ENCODE data around the gene NFILZ. TPM values are rescaled to one million over a fixed set of nuclear protein-coding genes. Genes with fewer than 3 reads are reported as not detected.

Gene NFILZ, protein sequence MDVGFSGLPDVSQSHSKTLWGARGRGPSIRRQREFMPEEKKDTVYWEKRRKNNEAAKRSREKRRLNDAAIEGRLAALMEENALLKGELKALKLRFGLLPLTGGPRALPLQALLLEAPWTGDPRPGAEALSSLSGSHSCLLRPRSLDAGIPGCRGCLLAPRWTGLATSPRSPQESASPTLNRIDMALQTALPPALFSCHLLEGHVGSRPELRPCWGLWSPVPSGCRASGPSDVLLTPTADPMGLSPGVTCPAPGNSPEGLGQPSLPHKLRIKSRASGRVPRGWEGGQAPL
- not detected for total RNA-seq
- long read RNA-seq, result 0 reads

DNA sequence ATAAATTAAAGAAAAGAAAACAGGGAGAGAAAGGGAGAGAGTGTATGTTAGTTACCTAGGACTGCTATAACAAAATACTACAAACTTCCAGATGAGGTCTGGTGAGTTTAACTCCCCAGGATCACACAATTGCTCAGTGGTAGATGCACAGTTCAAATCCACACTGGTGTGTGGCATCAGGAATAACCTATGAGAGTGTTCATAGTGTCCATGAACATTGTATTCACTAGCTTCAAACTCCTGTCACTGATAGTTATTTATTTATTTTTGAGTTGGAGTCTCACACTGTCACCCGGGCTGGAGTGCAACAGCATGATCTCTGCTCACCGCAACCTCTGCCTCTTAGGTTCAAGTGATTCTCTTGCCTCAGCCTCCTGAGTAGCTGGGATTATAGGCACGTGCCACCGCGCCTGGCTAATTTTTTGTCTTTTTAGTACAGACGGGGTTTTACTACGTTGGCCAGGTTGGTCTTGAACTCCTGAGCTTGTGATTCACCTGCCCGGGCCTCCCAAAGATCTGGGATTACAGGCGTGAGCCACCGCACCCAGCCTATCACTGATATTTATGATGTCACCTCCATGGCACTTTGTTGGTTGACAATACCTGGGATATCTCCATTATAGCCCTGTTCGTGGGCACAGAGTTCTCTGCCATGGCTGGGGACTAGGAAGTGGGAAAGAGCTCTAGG, at the start of gene NFILZ:
TSS of gene NFILZ (plus strand) at position 638 of the 688 bp plus-strand sequence. CDS start 46,133 bp downstream, outside the sequence.
- no peak for DNase-seq
- H3K27me3 ChIP-seq (ENCODE audit: low read depth), result no peaks in the 10 kb centered on the region
- no peaks in the 10 kb centered on the region for H3K4me1 ChIP-seq
- H3K36me3 ChIP-seq, result no peaks in the 10 kb centered on the region
- peaks cover 36% of the 10 kb centered on the region for H3K9me3 ChIP-seq (replicated peaks)
- intact Hi-C loops (cut with micrococcal nuclease), result no loop called here
- H3K4me3 ChIP-seq, result no peak within 1 kb of the TSS
- no peak within 1 kb of the TSS for H3K27ac ChIP-seq (replicated peaks)
- no peak for TF ChIP-seq CTCF (IDR thresholded peaks at IDR 0.05; ENCODE audit: borderline replicate concordance)

- peaks cover 50% of the 10 kb centered on the region for H3K27me3 ChIP-seq (ENCODE audit: low read depth)
- H3K4me3 ChIP-seq, result no peak overlapping the region
- intact Hi-C loops (cut with micrococcal nuclease), result no loop called here
- H3K27ac ChIP-seq (replicated peaks), result no peak overlapping the region
- peak; percentile 80 for DNase-seq
- no peaks in the 10 kb centered on the region for H3K9me3 ChIP-seq (replicated peaks)
- TF ChIP-seq CTCF (IDR thresholded peaks at IDR 0.05; ENCODE audit: borderline replicate concordance), result peak; percentile 98
- H3K36me3 ChIP-seq, result peaks cover 6% of the 10 kb centered on the region
- H3K4me1 ChIP-seq, result peaks cover 21% of the 10 kb centered on the region
Measured at GRCh38 chr19:8580710-8581281, 49.6 kb upstream of the NFILZ start.

DNA sequence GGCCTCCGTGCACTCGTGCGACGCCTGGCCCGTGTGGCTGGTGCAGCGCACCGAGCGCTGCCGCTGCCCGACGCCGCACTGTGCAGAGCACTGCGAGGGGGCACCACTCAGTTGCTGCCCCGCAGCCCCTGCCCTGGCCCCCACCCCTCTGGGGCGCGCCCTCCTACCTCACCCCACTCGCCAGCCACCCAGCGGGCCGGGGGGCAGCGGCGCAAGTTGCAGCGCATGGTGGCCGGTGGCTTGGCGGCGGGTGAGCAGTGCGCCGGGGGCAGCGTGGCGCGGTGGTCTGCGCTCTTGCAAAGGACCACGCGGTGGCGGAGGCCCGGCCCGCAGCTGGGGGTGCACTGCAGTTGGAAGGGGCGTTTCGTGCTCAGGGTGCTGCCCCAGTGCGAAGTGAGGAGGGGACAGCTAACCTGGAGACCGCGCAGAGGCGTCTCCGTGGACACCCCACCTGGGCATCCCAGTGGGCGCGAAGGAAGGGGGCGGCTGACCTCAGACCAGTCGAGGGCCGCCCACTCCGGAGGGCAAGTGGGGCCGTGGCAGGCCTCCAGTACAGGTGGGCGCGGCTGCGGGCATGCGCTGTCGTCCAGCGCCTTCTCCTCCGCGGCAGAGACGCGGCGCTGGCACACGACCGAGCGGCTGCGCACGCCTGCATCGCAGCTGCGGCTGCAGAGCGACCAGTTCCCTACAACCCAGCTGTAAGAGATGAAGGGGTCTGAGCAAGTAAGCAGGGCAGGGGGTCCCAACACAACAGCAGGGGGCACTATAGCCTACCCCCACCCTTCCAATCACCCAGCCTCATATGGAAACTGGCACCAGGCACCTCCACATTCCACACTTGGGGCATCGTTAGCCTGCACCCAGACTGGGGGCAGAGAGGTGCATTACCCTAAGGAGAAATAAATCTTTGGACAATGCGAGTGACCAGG, 45.2 kb upstream of the NFILZ start:
- Histone ChIP-seq H3K9me3 (replicated peaks) (no peaks in the 10 kb centered on the region), H3K4me3 (no peak overlapping the region), H3K27ac (replicated peaks) (no peak overlapping the region), H3K27me3 (ENCODE audit: low read depth) (peaks cover 44% of the 10 kb centered on the region), H3K36me3 (peaks cover 14% of the 10 kb centered on the region), H3K4me1 (peaks cover 5% of the 10 kb centered on the region)
- DNase-seq, result no peak
- intact Hi-C loops (cut with micrococcal nuclease), result no loop called here
- no peak for TF ChIP-seq CTCF (IDR thresholded peaks at IDR 0.05; ENCODE audit: borderline replicate concordance)

DNA sequence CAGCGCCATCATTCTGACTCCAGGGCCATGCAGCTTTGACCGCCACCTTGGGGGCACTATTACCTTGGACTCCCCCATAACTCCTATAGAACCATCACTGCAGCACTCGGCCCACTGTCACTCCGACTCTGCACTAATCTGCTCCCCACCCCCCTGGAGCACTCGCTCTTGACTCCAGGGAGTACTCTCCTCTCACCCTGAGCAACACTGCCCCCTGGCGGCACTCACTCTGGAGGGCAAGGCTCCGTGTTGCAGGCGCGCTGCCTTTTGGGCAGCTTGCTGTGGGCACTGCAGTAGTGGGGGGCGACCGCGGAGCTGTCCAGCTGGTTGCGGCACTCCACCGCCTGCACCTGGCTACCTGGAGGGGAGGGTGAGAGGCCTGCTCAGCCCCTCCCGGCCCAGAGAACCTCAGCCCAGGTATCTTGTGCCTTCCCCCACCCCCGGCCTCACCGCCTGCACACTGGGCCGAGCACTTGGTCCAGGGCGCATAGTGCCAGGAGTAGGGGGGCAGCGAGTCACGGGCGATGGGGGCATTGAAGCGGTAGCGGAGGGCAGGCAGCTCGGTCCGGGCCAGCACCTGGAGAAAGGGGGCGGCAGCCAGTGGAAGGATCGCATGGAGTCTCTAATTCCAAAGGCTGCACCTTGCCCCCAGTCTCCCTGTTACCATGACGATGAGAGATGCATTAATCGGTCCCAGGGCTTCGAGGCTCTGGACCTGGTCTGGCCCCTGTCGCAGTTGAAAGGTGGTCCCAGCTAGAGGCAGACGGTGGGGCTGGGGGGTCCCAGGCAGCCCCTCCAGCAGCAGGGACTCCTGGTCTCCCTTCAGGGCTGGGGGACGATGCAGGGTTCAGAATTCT, 44.3 kb upstream of the NFILZ start:
- peak; percentile 65 for TF ChIP-seq CTCF (IDR thresholded peaks at IDR 0.05; ENCODE audit: borderline replicate concordance)
- intact Hi-C loops (cut with micrococcal nuclease), result no loop called here
- peak; percentile 42 for DNase-seq
- Histone ChIP-seq H3K27me3 (ENCODE audit: low read depth) (peaks cover 45% of the 10 kb centered on the region), H3K4me3 (no peak overlapping the region), H3K36me3 (peaks cover 14% of the 10 kb centered on the region), H3K27ac (replicated peaks) (no peak overlapping the region), H3K9me3 (replicated peaks) (no peaks in the 10 kb centered on the region), H3K4me1 (no peaks in the 10 kb centered on the region)
